HG03342 (cell line): ENCODE results near the gene SCN7A.
"Not testable (repeated sequence)": the region's sequence is repeated elsewhere in the genome, so short reads cannot be mapped to it uniquely, and the experiment has no call there.

ENCODE experiments used
- ATAC-seq: cut with Tn5 transposase; IDR thresholded peaks from one replicate; pipeline ENCODE4 v1.9.1; 2021; ENCODE audit warnings: mild to moderate bottlenecking, moderate library complexity; ENCODE audit not compliant: unreplicated experiment

SCN7A gene

DNA sequence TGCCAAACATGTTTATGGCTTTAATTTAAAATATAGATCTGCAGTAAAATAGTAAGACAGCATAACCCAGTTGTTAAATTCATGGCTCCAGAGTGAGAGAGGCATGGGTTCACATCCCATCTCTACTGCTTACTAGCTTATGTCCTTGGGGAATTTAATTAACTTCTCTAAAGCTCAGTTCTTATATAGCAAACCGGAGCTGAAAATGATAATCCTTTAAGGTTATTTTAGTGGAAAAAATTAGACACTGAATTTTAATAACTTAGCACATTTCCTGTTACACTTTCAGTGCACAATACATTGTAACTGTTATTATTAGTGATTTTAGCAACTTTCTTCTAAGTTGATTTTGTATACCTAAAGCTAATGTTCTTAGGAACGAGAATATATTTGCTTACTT, 133.1 kb downstream of the SCN7A start:
- ATAC-seq, result no peak

DNA sequence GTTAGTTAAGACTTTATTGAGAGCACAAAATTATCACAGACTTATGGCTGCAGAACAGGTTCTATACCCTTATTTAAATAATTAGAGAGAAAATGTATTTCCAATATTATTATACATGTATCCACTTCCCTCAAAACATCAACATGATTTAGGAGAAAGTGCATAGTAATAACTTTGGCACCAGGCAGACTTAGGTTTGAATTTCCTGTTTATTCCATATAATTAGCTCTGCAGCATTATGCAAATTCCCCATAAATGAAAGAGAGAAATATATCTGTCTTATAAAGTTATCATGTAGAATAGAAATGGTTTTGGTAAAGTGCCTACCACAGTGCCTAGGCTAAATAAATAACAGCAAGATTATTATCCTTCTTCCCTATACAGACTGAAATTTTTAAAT, 133.6 kb downstream of the SCN7A start:
- ATAC-seq, result no peak

DNA sequence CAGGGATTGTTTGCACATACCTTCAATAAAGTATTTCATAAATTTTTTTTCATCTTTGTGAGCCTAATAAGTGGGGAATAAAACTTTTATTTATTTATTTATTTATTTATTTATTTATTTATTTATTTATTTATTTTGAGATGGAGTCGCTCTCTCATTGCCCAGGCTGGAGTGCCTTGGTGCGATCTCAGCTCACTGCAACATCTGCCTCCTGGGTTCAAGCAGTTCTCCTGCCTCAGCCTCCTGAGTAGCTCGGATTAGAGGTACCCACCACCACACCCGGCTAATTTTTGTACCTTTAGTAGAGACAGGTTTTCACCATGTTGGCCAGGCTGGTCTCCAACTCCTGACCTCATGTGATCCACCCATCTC, 136.1 kb downstream of the SCN7A start:
- not testable (repeated sequence) for ATAC-seq

DNA sequence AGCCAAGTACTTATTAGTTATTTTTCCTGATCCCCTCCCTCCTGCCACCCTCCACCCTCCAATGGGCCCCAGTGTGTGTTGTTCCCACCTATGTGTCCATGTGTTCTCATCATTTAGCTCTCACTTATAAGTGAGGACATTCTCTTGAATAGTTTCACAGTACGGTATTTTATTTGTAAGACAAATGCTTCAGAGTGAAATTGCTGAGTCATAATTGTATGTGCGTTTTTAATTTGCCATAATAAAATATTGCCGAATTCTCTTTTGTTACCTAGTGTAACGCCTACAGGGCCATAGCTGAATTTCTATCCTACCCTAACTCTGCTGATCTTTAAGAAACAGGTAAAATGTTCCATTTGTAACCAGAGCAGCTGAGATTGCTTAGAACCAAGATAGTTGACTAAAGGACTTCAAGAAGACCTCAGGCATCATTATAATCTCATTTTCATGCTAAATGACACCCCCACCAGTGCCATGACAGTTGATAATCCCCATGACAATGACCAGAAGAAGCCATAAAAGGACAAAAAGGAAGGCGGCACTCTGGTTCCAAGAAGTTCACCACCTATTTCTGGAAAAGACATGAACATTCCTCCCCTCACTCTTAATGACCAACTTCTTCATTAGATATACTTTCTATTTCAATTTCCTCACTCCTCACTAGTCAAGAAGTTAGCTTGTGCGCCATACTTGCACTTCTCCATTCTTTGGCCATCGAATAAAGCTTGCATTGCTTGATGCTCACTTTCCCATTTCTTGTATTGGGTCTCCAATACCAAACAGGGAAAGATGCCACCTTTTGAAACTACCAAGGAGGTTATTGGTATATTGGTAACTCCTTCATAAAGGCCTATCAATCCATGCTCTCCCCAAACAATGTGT, 136.7 kb downstream of the SCN7A start:
- no peak for ATAC-seq
